Trophoblast cell (in vitro differentiated cells and primary cell): ENCODE results near the gene LRBA.

Experiments used
- DNase-seq, 2 donors: peaks; one replicate each; pipeline ENCODE4 v3.0.0-alpha.2; 2016
- H2AFZ ChIP-seq: 2 replicates; pipeline ENCODE4 v1.6.1; 2013; ENCODE audit warnings: low read length, moderate library complexity, mild to moderate bottlenecking; ENCODE audit not compliant: insufficient read depth, poor library complexity
- H2AK5ac ChIP-seq: 2 replicates; pipeline ENCODE4 v1.6.1; 2013; ENCODE audit warnings: mild to moderate bottlenecking, low read length
- H2BK120ac ChIP-seq: 2 replicates; pipeline ENCODE4 v1.6.1; 2013; ENCODE audit warnings: low read length, mild to moderate bottlenecking, moderate library complexity; ENCODE audit not compliant: insufficient read depth, poor library complexity
- H2BK12ac ChIP-seq: 2 replicates; pipeline ENCODE4 v1.6.1; 2013; ENCODE audit warnings: mild to moderate bottlenecking, low read length, moderate library complexity
- H2BK5ac ChIP-seq: 2 replicates; pipeline ENCODE4 v1.6.1; 2013; ENCODE audit warnings: low read length, low read depth, moderate library complexity, mild to moderate bottlenecking; ENCODE audit not compliant: poor library complexity
- H3K14ac ChIP-seq: 2 replicates; pipeline ENCODE4 v1.6.1; 2013; ENCODE audit warnings: mild to moderate bottlenecking, low read length
- H3K18ac ChIP-seq: 2 replicates; pipeline ENCODE4 v1.6.1; 2013; ENCODE audit warnings: mild to moderate bottlenecking, low read length
- H3K23ac ChIP-seq: 2 replicates; pipeline ENCODE4 v1.6.1; 2013; ENCODE audit warnings: low read length
- H3K27ac ChIP-seq: 2 replicates; pipeline ENCODE4 v1.5.1; 2013; ENCODE audit warnings: low read depth, mild to moderate bottlenecking, inconsistent platforms, low read length, moderate library complexity
- H3K27me3 ChIP-seq: 2 replicates; pipeline ENCODE4 v1.6.1; 2013; ENCODE audit warnings: inconsistent platforms, mild to moderate bottlenecking, low read length, moderate library complexity; ENCODE audit not compliant: insufficient read depth
- H3K36me3 ChIP-seq, 2 experiments: 1 replicate in 1 of 2; 2 replicates in 1 of 2; pipeline ENCODE4 v1.6.1; 2013; ENCODE audit warnings: low read length in 2 of 2, mild to moderate bottlenecking in 2 of 2, moderate library complexity in 1 of 2; ENCODE audit not compliant: insufficient read depth in 2 of 2, control insufficient read depth in 1 of 2
- H3K4ac ChIP-seq: 2 replicates; pipeline ENCODE4 v1.6.1; 2013; ENCODE audit warnings: low read depth, mild to moderate bottlenecking, low read length, moderate library complexity
- H3K4me1 ChIP-seq, 2 experiments: 1 replicate in 1 of 2; 2 replicates in 1 of 2; pipeline ENCODE4 v1.6.1; 2013; ENCODE audit warnings: low read length in 2 of 2, mild to moderate bottlenecking in 2 of 2, moderate library complexity in 1 of 2; ENCODE audit not compliant: insufficient read depth in 2 of 2, control insufficient read depth in 1 of 2
- H3K4me2 ChIP-seq: 2 replicates; pipeline ENCODE4 v1.6.1; 2013; ENCODE audit warnings: inconsistent platforms, mild to moderate bottlenecking, low read length, moderate library complexity
- H3K4me3 ChIP-seq: 2 replicates; pipeline ENCODE4 v1.5.1; 2013; ENCODE audit warnings: mild to moderate bottlenecking, low read depth, low read length, inconsistent platforms
- H3K79me1 ChIP-seq: one replicate; pipeline ENCODE4 v1.6.1; 2013; ENCODE audit warnings: low read length
- H3K79me2 ChIP-seq: 2 replicates; pipeline ENCODE4 v1.6.1; 2013; ENCODE audit warnings: low read length, mild to moderate bottlenecking; ENCODE audit not compliant: control insufficient read depth, insufficient read depth, poor library complexity
- H3K9ac ChIP-seq: 2 replicates; pipeline ENCODE4 v1.6.1; 2013; ENCODE audit warnings: mild to moderate bottlenecking, low read length
- H3K9me3 ChIP-seq: 2 replicates; pipeline ENCODE4 v1.6.1; 2013; ENCODE audit warnings: low read depth, mild to moderate bottlenecking, control low read depth, inconsistent platforms, low read length; ENCODE audit not compliant: insufficient read depth
- H4K12ac ChIP-seq: 2 replicates; pipeline ENCODE4 v1.6.1; 2013; ENCODE audit warnings: low read depth, mild to moderate bottlenecking, low read length, moderate library complexity
- H4K8ac ChIP-seq: 2 replicates; pipeline ENCODE4 v1.6.1; 2013; ENCODE audit warnings: low read depth, mild to moderate bottlenecking, low read length, moderate library complexity
- H4K91ac ChIP-seq: one replicate; pipeline ENCODE4 v1.6.1; 2013; ENCODE audit warnings: low read depth, mild to moderate bottlenecking, low read length, moderate library complexity
- WGBS: extraction: QIAGEN DNeasy Blood & Tissue Kit; methylation state at CpG from one replicate; pipeline ENCODE4 v1.1.7; 2013; ENCODE audit warnings: missing lambda C conversion rate; ENCODE audit not compliant: insufficient read length, insufficient coverage; ENCODE audit errors: extremely low coverage; 5-methylcytosine and 5-hydroxymethylcytosine counted together

Gene LRBA

DNA sequence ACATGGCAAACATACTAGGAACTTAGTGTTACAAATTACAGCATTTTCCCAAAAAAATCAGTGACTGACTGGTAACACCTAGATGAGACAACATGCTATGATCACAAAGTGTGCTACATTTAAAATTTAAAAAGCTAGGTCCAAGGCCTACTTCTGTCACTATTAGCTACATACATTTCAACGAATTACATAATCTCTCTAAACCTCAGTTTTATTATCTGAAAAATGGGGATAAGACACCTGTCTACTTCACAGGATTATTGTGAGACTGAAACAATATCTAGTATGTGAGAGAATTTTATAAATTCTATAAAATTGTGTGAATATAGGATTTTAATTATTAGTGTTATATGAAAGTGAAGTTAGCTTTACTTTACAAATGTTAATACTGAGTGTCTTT lies 708.4 kb downstream of the LRBA start:
- Histone ChIP-seq H3K79me1 (no peaks in the 10 kb centered on the region), H3K18ac (no peak overlapping the region), H3K4ac (no peak overlapping the region), H3K4me1 (no peaks in the 10 kb centered on the region), H3K4me2 (no peak overlapping the region), H2BK12ac (no peak overlapping the region), H3K27me3 (no peaks in the 10 kb centered on the region), H3K9ac (no peak overlapping the region), H3K14ac (no peak overlapping the region), H2AFZ (no peak overlapping the region), H2AK5ac (no peak overlapping the region), H3K36me3 (no peaks in the 10 kb centered on the region), H3K79me2 (no peaks in the 10 kb centered on the region), H2BK5ac (no peak overlapping the region), H3K4me3 (no peak overlapping the region), H4K12ac (no peak overlapping the region), H4K91ac (no peak overlapping the region), H3K27ac (no peak overlapping the region), H4K8ac (no peak overlapping the region), H3K23ac (no peak overlapping the region), H2BK120ac (no peak overlapping the region), H3K9me3 (no peaks in the 10 kb centered on the region)
- DNase-seq = no peak
- no CpG with 5 or more reads among the region's 1 CpG for WGBS

DNA sequence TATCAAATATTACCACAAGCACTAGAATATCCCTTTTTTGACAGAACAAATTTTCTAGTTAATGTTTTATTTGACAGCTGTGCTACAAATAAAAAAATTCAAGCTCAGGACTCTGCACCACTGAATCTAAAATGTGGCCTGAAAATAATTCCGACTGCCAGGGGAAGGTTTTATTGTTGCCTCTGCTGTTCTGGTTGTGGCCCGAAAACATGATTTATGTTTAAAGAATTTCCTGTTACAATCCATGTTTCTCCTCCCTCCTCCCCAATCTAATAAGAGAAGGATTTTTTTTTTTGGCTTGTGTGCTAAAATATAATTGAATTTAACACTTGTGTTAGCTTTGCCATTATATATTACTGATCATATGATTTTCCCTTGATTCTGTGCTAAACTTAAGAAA lies 709.1 kb downstream of the LRBA start:
- H3K36me3 ChIP-seq = no peaks in the 10 kb centered on the region
- no peak overlapping the region for H2AK5ac ChIP-seq
- H3K18ac ChIP-seq = no peak overlapping the region
- no peaks in the 10 kb centered on the region for H3K79me1 ChIP-seq
- no peak overlapping the region for H3K23ac ChIP-seq
- no peak overlapping the region for H3K14ac ChIP-seq
- no peaks in the 10 kb centered on the region for H3K27me3 ChIP-seq
- no peak overlapping the region for H2BK120ac ChIP-seq
- no peak overlapping the region for H3K27ac ChIP-seq
- H3K4me2 ChIP-seq = no peak overlapping the region
- H2BK12ac ChIP-seq = no peak overlapping the region
- H3K4me3 ChIP-seq = no peak overlapping the region
- no peak overlapping the region for H4K8ac ChIP-seq
- no peak overlapping the region for H2AFZ ChIP-seq
- H3K9ac ChIP-seq = no peak overlapping the region
- H4K91ac ChIP-seq = no peak overlapping the region
- WGBS = no CpG with 5 or more reads among the region's 2 CpGs
- no peaks in the 10 kb centered on the region for H3K9me3 ChIP-seq
- H3K4me1 ChIP-seq = no peaks in the 10 kb centered on the region
- no peak overlapping the region for H3K4ac ChIP-seq
- H3K79me2 ChIP-seq = no peaks in the 10 kb centered on the region
- no peak for DNase-seq
- no peak overlapping the region for H2BK5ac ChIP-seq
- H4K12ac ChIP-seq = no peak overlapping the region

DNA sequence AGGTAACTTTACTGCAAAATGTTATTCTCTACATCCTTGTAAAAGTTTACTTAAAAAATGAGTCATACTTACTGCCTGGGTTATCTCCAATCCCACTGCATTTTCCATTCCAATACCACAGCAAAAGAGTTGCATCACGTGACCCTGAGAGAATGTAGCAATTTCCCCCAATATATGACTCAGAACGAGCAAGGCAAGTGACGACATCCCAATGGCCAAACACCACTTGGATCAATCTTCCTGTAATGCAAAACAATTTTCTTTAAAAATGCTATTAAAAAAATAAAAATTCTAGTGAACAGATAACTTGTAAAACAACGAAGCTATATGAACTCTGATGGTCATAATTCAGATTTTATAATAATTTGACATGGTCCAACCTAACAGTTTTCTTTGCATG lies 712.5 kb downstream of the LRBA start:
- Histone ChIP-seq H2BK120ac (no peak overlapping the region), H2BK5ac (no peak overlapping the region), H3K9me3 (no peaks in the 10 kb centered on the region), H3K14ac (no peak overlapping the region), H4K8ac (no peak overlapping the region), H4K91ac (no peak overlapping the region), H2AK5ac (no peak overlapping the region), H3K4me1 (no peaks in the 10 kb centered on the region), H3K27me3 (no peaks in the 10 kb centered on the region), H3K79me1 (no peaks in the 10 kb centered on the region), H3K9ac (no peak overlapping the region), H3K36me3 (no peaks in the 10 kb centered on the region), H2AFZ (no peak overlapping the region), H3K79me2 (no peaks in the 10 kb centered on the region), H3K27ac (no peak overlapping the region), H2BK12ac (no peak overlapping the region), H3K4me3 (no peak overlapping the region), H4K12ac (no peak overlapping the region), H3K18ac (no peak overlapping the region), H3K4me2 (no peak overlapping the region), H3K23ac (no peak overlapping the region), H3K4ac (no peak overlapping the region)
- no CpG with 5 or more reads among the region's 4 CpGs for WGBS
- peak; percentile 4 to 61 for DNase-seq

DNA sequence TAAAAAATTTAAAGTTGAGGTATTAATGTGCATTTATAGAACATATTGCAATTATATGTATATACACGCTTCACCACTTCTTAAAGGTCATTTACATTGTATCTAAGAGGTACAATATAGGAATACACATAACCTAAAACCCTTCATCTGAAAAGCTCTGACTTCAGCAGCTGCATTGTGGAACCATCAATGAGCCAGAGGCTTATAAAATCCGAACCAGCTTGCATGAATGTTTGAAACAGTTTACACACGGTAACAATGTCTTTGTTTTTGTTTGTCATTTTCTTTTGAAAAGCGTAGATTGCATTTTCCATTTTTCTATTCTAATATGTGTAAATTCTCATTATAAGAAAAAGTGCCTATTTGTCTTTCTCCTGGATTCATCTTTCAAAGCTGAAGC lies 715.3 kb downstream of the LRBA start:
- H3K14ac ChIP-seq = no peak overlapping the region
- no peaks in the 10 kb centered on the region for H3K4me1 ChIP-seq
- no peak overlapping the region for H4K91ac ChIP-seq
- no peak overlapping the region for H3K4ac ChIP-seq
- no peak overlapping the region for H4K8ac ChIP-seq
- no peak for DNase-seq
- no peak overlapping the region for H3K27ac ChIP-seq
- H3K79me1 ChIP-seq = no peaks in the 10 kb centered on the region
- H2BK5ac ChIP-seq = no peak overlapping the region
- H4K12ac ChIP-seq = no peak overlapping the region
- H2BK120ac ChIP-seq = no peak overlapping the region
- H2AFZ ChIP-seq = no peak overlapping the region
- H3K18ac ChIP-seq = no peak overlapping the region
- H2AK5ac ChIP-seq = no peak overlapping the region
- H3K27me3 ChIP-seq = no peaks in the 10 kb centered on the region
- no peak overlapping the region for H3K4me3 ChIP-seq
- no peak overlapping the region for H3K9ac ChIP-seq
- no peak overlapping the region for H3K4me2 ChIP-seq
- no peaks in the 10 kb centered on the region for H3K9me3 ChIP-seq
- no peaks in the 10 kb centered on the region for H3K79me2 ChIP-seq
- H2BK12ac ChIP-seq = no peak overlapping the region
- no CpG with 5 or more reads among the region's 4 CpGs for WGBS
- no peak overlapping the region for H3K23ac ChIP-seq
- no peaks in the 10 kb centered on the region for H3K36me3 ChIP-seq
